ENCODE results near the gene SLC6A3. TPM values are rescaled to one million over a fixed set of nuclear protein-coding genes. Genes with fewer than 3 reads are reported as not detected.

SLC6A3 gene
- total and polyA plus RNA-seq, 9 of the 15 experiments (the other 6 are each of a cell fraction or from before 2014, with no cell fraction given) = not detected

DNA sequence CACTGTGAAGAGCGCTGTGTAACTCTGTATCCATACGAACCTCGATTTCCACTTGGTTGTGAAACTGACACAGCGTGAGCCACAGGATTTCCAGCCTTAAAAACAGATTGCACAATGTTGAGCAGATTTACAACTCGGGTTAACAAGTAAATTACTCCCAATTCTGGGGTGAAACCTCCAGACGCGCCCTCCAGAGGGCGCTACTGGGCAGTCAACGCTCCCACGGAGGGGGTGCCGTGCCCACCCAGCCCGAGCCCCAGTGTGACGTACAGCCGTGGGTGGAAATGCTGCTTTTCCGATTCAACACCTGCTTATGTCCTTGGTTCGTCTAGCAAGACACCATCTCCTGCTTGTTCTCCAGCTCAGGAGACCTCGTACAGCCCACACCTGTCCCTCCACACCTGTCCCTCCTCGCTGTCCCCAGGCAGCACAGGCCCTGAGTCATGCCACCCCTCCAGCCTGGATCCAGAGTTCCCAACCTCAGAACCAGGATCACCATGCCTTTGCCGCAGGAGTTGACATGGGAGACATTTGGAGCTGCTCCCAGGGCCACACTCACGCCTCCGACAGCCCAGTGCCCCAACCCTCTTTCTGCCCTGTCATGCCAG, 34.4 kb upstream of the SLC6A3 start:
- H3K27ac ChIP-seq (ENCODE audit: extremely low read depth, low read depth, low read length) = no peak overlapping the region
- peaks cover 2% of the 10 kb centered on the region for H3K9me1 ChIP-seq (ENCODE audit: control insufficient read depth, insufficient read depth, low read length)
- peaks cover 23% of the 10 kb centered on the region for H4K20me1 ChIP-seq (replicated peaks; ENCODE audit: control insufficient read depth, insufficient read depth, low read length)
- no peak overlapping the region for H3K4me2 ChIP-seq (ENCODE audit: insufficient read depth, low read length)
- ChIA-PET CTCF (ENCODE audit: low intra/inter-chr PET ratio) (interaction anchor here (0.9 to 2.4 kb wide), 4 partner anchors 121 to 165 kb away, joined by 4 to 17 read pairs (median 7); no protein-coding TSS in a partner anchor), POLR2A (interaction anchor here (0.5 kb wide), 1 partner anchor 501 kb away, joined by 3 read pairs; no protein-coding TSS in a partner anchor)
- H3K36me3 ChIP-seq (ENCODE audit: control insufficient read depth, insufficient read depth, low read length) = peaks cover 7% of the 10 kb centered on the region; the same call in 2 of the 3 replicates
- in situ Hi-C loops (cut with MboI) (no loop called here), intact Hi-C loops (cut with micrococcal nuclease) (loop anchor here (1.0 kb wide), 1 partner anchor 162 kb away; no protein-coding TSS in a partner anchor)
- peaks cover 0 to 24% of the 10 kb centered on the region in 2 experiments; a peak in 1 of 5 replicates for H3K4me1 ChIP-seq (replicated peaks in 1 of 2; ENCODE audit: control insufficient read depth in 2 of 2, insufficient read depth in 2 of 2, low read length in 2 of 2)
- H2AFZ ChIP-seq (ENCODE audit: low read depth, low read length) = no peak overlapping the region
- WGBS (ENCODE audit: insufficient coverage, low coverage, missing lambda C conversion rate) = 11% methylated on average over 19 of the region's 21 CpGs
- no peaks in the 10 kb centered on the region for H3K27me3 ChIP-seq (ENCODE audit: control insufficient read depth in 2 of 2, insufficient read depth in 2 of 2, low read length in 2 of 2)
- BruUV-seq (replicated peaks) = no TSS peak
- peak; percentile 74 for FAIRE-seq
- H3K79me2 ChIP-seq (ENCODE audit: control insufficient read depth, insufficient read depth, low read length) = no peaks in the 10 kb centered on the region
- no peaks in the 10 kb centered on the region for H3K9me3 ChIP-seq (replicated peaks; ENCODE audit: control insufficient read depth, insufficient read depth, low read depth, low read length)
- H3K4me3 ChIP-seq = no peak overlapping the region
- peak overlapping the region in 1 of 2 experiments; percentile 60; a peak in 1 of 4 replicates for H3K9ac ChIP-seq (ENCODE audit: insufficient read depth in 1 of 2, low read depth in 2 of 2, low read length in 2 of 2)
- peak; percentile 80 for ATAC-seq
- DNase-seq (ENCODE audit: extremely low read depth in 1 of 4, low spot score in 3 of 4) = peak; percentile 62 to 83 (median 81)
- TF ChIP-seq CREBBP (IDR thresholded peaks at IDR 0.05; ENCODE audit: low read depth, low read length) (no peak), CEBPG (CRISPR knock-in tag; IDR thresholded peaks at IDR 0.05) (peak; percentile 74), CEBPG (tag; conservative IDR thresholded peaks at IDR 0.05 in 1 of 2, IDR thresholded peaks at IDR 0.05 in 1 of 2) (peak; percentile 85 to 89), VEZF1 (CRISPR knock-in tag; IDR thresholded peaks at IDR 0.05) (peak; percentile 49), FOXK2 (conservative IDR thresholded peaks at IDR 0.05 in 1 of 2, IDR thresholded peaks at IDR 0.05 in 1 of 2; ENCODE audit: low read depth in 2 of 2) (no peak), ZBTB7A (IDR thresholded peaks at IDR 0.05; ENCODE audit: borderline replicate concordance, control insufficient read depth, low read depth, low read length) (peak; percentile 91), HDGF (IDR thresholded peaks at IDR 0.05) (0 out of 2 replicates have a peak, but pooled peaks have one; percentile 14), BRD9 (IDR thresholded peaks at IDR 0.05; ENCODE audit: low read depth, partially characterized antibody) (no peak), YY1 (IDR thresholded peaks at IDR 0.05; ENCODE audit: borderline replicate concordance in 1 of 3, control insufficient read depth in 1 of 3, extremely low read depth in 1 of 3, insufficient read depth in 3 of 3, insufficient read length in 1 of 3, insufficient replicate concordance in 2 of 3, low read depth in 1 of 3, low read length in 2 of 3) (no peak), ARID2 (IDR thresholded peaks at IDR 0.05) (peak; percentile 76; the same call in 1 of the 2 replicates), CEBPB (tag; IDR thresholded peaks at IDR 0.05) (peak; percentile 97)
- TF ChIP-seq, protein P1, sequence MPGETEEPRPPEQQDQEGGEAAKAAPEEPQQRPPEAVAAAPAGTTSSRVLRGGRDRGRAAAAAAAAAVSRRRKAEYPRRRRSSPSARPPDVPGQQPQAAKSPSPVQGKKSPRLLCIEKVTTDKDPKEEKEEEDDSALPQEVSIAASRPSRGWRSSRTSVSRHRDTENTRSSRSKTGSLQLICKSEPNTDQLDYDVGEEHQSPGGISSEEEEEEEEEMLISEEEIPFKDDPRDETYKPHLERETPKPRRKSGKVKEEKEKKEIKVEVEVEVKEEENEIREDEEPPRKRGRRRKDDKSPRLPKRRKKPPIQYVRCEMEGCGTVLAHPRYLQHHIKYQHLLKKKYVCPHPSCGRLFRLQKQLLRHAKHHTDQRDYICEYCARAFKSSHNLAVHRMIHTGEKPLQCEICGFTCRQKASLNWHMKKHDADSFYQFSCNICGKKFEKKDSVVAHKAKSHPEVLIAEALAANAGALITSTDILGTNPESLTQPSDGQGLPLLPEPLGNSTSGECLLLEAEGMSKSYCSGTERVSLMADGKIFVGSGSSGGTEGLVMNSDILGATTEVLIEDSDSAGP (CRISPR knock-in tag; IDR thresholded peaks at IDR 0.05) = peak; percentile 23; the same call in 1 of the 2 replicates
- TF ChIP-seq, protein P2, sequence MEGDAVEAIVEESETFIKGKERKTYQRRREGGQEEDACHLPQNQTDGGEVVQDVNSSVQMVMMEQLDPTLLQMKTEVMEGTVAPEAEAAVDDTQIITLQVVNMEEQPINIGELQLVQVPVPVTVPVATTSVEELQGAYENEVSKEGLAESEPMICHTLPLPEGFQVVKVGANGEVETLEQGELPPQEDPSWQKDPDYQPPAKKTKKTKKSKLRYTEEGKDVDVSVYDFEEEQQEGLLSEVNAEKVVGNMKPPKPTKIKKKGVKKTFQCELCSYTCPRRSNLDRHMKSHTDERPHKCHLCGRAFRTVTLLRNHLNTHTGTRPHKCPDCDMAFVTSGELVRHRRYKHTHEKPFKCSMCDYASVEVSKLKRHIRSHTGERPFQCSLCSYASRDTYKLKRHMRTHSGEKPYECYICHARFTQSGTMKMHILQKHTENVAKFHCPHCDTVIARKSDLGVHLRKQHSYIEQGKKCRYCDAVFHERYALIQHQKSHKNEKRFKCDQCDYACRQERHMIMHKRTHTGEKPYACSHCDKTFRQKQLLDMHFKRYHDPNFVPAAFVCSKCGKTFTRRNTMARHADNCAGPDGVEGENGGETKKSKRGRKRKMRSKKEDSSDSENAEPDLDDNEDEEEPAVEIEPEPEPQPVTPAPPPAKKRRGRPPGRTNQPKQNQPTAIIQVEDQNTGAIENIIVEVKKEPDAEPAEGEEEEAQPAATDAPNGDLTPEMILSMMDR (IDR thresholded peaks at IDR 0.05 in 2 of 3, conservative IDR thresholded peaks at IDR 0.05 in 1 of 3; ENCODE audit: insufficient read depth in 2 of 3, low read depth in 1 of 3, low read length in 3 of 3) = peak; percentile 86 to 95 (median 87)
